H9 (cell line): ENCODE data around the gene PDE1C. TPM values are rescaled to one million over a fixed set of nuclear protein-coding genes. Genes with fewer than 3 reads are reported as not detected.

Source experiments
- DNase-seq: peaks from one replicate; pipeline ENCODE4 v3.0.0-alpha.2; 2017
- H2AFZ ChIP-seq: one replicate; pipeline ENCODE4 v1.6.1; 2013; ENCODE audit warnings: mild to moderate bottlenecking, low read length, control low read depth, moderate library complexity
- H2AK5ac ChIP-seq: 2 replicates; pipeline ENCODE4 v1.6.1; 2013; ENCODE audit warnings: low read length, control low read depth, mixed read lengths; ENCODE audit not compliant: insufficient read length
- H2BK120ac ChIP-seq: one replicate; pipeline ENCODE4 v1.6.1; 2013; ENCODE audit warnings: low read depth, mild to moderate bottlenecking, low read length, control low read depth, inconsistent platforms; ENCODE audit not compliant: poor library complexity, severe bottlenecking
- H2BK12ac ChIP-seq: 2 replicates; pipeline ENCODE4 v1.6.1; 2013; ENCODE audit warnings: low read length, control low read depth, mixed read lengths, low read depth; ENCODE audit not compliant: insufficient read length
- H2BK15ac ChIP-seq: 2 replicates; pipeline ENCODE4 v1.6.1; 2013; ENCODE audit warnings: low read depth, low read length, control low read depth
- H2BK20ac ChIP-seq: one replicate; pipeline ENCODE4 v1.6.1; 2013; ENCODE audit warnings: low read depth, mild to moderate bottlenecking, low read length, control low read depth, inconsistent platforms; ENCODE audit not compliant: poor library complexity, severe bottlenecking
- H2BK5ac ChIP-seq: 2 replicates; pipeline ENCODE4 v1.6.1; 2013; ENCODE audit warnings: low read length, control low read depth, mixed read lengths; ENCODE audit not compliant: insufficient read length
- H3K14ac ChIP-seq: 2 replicates; pipeline ENCODE4 v1.6.1; 2013; ENCODE audit warnings: low read length, control low read depth; ENCODE audit not compliant: insufficient read depth
- H3K18ac ChIP-seq: 2 replicates; pipeline ENCODE4 v1.6.1; 2013; ENCODE audit warnings: low read depth, mild to moderate bottlenecking, mixed read lengths, low read length, control low read depth; ENCODE audit not compliant: insufficient read length
- H3K23ac ChIP-seq: 2 replicates; pipeline ENCODE4 v1.6.1; 2013; ENCODE audit warnings: low read length, control low read depth, mixed read lengths, low read depth; ENCODE audit not compliant: insufficient read length
- H3K23me2 ChIP-seq: 2 replicates; pipeline ENCODE4 v1.6.1; 2013; ENCODE audit warnings: low read depth, mild to moderate bottlenecking, mixed read lengths, low read length, control low read depth; ENCODE audit not compliant: insufficient read length, poor library complexity, severe bottlenecking
- H3K27ac ChIP-seq: 2 replicates; pipeline ENCODE4 v1.5.1; 2013; ENCODE audit warnings: low read length, control low read depth, mixed read lengths, low read depth; ENCODE audit not compliant: insufficient read length
- H3K27me3 ChIP-seq: 2 replicates; pipeline ENCODE4 v1.6.1; 2013; ENCODE audit warnings: low read length, control low read depth, inconsistent platforms; ENCODE audit not compliant: insufficient read depth
- H3K4ac ChIP-seq: 2 replicates; pipeline ENCODE4 v1.6.1; 2013; ENCODE audit warnings: low read depth, mild to moderate bottlenecking, control low read depth, inconsistent platforms, low read length, moderate library complexity
- H3K4me1 ChIP-seq: 2 replicates; pipeline ENCODE4 v1.6.1; 2013; ENCODE audit warnings: low read length, control low read depth, inconsistent platforms; ENCODE audit not compliant: insufficient read depth
- H3K4me2 ChIP-seq: 2 replicates; pipeline ENCODE4 v1.6.1; 2013; ENCODE audit warnings: low read length, control low read depth, mixed read lengths; ENCODE audit not compliant: insufficient read length, insufficient read depth
- H3K56ac ChIP-seq: 2 replicates; pipeline ENCODE4 v1.6.1; 2013; ENCODE audit warnings: low read depth, mild to moderate bottlenecking, mixed read lengths, low read length, control low read depth; ENCODE audit not compliant: insufficient read length
- H3K79me1 ChIP-seq: 2 replicates; pipeline ENCODE4 v1.6.1; 2013; ENCODE audit warnings: low read depth, mild to moderate bottlenecking, moderate library complexity, low read length, control low read depth, inconsistent platforms; ENCODE audit not compliant: insufficient read depth, poor library complexity, severe bottlenecking
- H3K79me2 ChIP-seq: 2 replicates; pipeline ENCODE4 v1.6.1; 2013; ENCODE audit warnings: low read length, control low read depth, inconsistent platforms; ENCODE audit not compliant: insufficient read depth
- H3K9ac ChIP-seq: 2 replicates; pipeline ENCODE4 v1.6.1; 2013; ENCODE audit warnings: low read length, control low read depth, mixed read lengths; ENCODE audit not compliant: insufficient read length; ENCODE audit errors: extremely low read depth
- H3K9me3 ChIP-seq: one replicate; pipeline ENCODE4 v1.6.1; 2013; ENCODE audit warnings: low read depth, low read length, inconsistent platforms; ENCODE audit not compliant: control insufficient read depth
- H3T11ph ChIP-seq: one replicate; pipeline ENCODE4 v1.6.1; 2013; ENCODE audit warnings: mild to moderate bottlenecking, low read length, control low read depth, inconsistent platforms
- H4K20me1 ChIP-seq: one replicate; pipeline ENCODE4 v1.6.1; 2013; ENCODE audit not compliant: control insufficient read depth, insufficient read length, insufficient read depth
- H4K5ac ChIP-seq: 2 replicates; pipeline ENCODE4 v1.6.1; 2013; ENCODE audit warnings: low read depth, mild to moderate bottlenecking, mixed read lengths, low read length, control low read depth; ENCODE audit not compliant: insufficient read length
- H4K8ac ChIP-seq: replicated peaks from 2 replicates; pipeline ENCODE4 v1.6.1; 2013; ENCODE audit warnings: low read length, control low read depth, mixed read lengths, low read depth; ENCODE audit not compliant: insufficient read length
- H4K91ac ChIP-seq: 2 replicates; pipeline ENCODE4 v1.6.1; 2013; ENCODE audit warnings: low read depth, mild to moderate bottlenecking, moderate library complexity, mixed read lengths, low read length, control low read depth; ENCODE audit not compliant: insufficient read length
- H3K27ac Mint-ChIP-seq, 3 experiments: 2 replicates in 2 of 3; 3 replicates in 1 of 3; pipeline ENCODE4 v1.8.0; 2020 to 2021; ENCODE audit warnings: mixed read lengths in 3 of 3, mild to moderate bottlenecking in 1 of 3, moderate library complexity in 1 of 3
- H3K27me3 Mint-ChIP-seq: 2 replicates; pipeline ENCODE4 v1.8.0; 2021; ENCODE audit warnings: low read depth, mild to moderate bottlenecking, moderate library complexity, mixed read lengths
- H3K36me3 Mint-ChIP-seq, 3 experiments: 2 replicates in 2 of 3; 3 replicates in 1 of 3; pipeline ENCODE4 v1.8.0; 2020 to 2021; ENCODE audit warnings: low read depth in 3 of 3, mixed read lengths in 3 of 3; ENCODE audit not compliant: insufficient read depth in 1 of 3
- H3K4me1 Mint-ChIP-seq, 2 experiments: 2 replicates each; pipeline ENCODE4 v1.8.0; 2020; ENCODE audit warnings: mixed read lengths in 2 of 2
- H3K4me3 Mint-ChIP-seq, 2 experiments: 2 replicates in 1 of 2; 3 replicates in 1 of 2; pipeline ENCODE4 v1.8.0; 2020 to 2021; ENCODE audit warnings: mild to moderate bottlenecking in 2 of 2, mixed read lengths in 2 of 2, moderate library complexity in 1 of 2
- H3K9me3 Mint-ChIP-seq, 2 experiments: 2 replicates in 1 of 2; 3 replicates in 1 of 2; pipeline ENCODE4 v1.8.0; 2020; ENCODE audit warnings: mild to moderate bottlenecking in 2 of 2, mixed read lengths in 2 of 2, moderate library complexity in 1 of 2
- total RNA-seq: library from RNA; stranded (reverse); gene quantifications from 2 replicates; pipeline ENCODE4 v1.2.1, GENCODE V29; 2021
- TF ChIP-seq, protein P1 (sequence below): fragments of 200-600 bp; sonication (generic); conservative IDR thresholded peaks from 3 replicates; pipeline ENCODE4 v1.8.0; 2021; ENCODE audit warnings: antibody characterized with exemption, mild to moderate bottlenecking

PDE1C gene
- total RNA-seq, 1 experiment from 2014 or later, result 0.17 TPM

DNA sequence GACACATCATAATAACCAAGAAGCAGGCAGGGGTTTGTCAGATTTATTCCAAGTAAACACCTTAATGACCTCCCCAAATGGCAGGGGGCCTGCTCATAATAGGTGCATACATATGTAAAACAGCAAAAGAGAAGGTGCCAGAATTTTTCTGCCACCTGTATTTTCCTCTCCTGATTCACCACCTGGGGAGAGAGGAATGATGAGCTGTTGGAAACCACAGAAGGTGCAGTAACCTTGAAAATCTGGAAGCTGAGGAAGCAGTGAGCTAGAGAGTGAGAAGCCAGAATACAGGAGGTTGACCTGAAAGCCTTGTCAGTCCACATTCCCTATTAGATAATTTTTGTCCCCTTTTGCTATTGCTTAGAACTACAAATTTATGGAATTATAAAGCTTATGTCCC is 46.2 kb upstream of the PDE1C start:
- no peaks in the 10 kb centered on the region for H3K79me2 ChIP-seq
- no peak overlapping the region for H4K8ac ChIP-seq
- H3K4ac ChIP-seq, result no peak overlapping the region
- no peak overlapping the region for H3K4me2 ChIP-seq
- no peaks in the 10 kb centered on the region for H4K20me1 ChIP-seq
- H2BK120ac ChIP-seq, result no peak overlapping the region
- Mint-ChIP-seq H3K36me3 (peaks cover 0 to 8% (median 3%) of the 10 kb centered on the region in 3 experiments; a peak in 1 of 7 replicates), H3K4me1 (peaks cover 15 to 21% of the 10 kb centered on the region in 2 experiments), H3K4me3 (no peak overlapping the region), H3K27me3 (peaks cover 23% of the 10 kb centered on the region), H3K9me3 (peaks cover 6 to 9% of the 10 kb centered on the region in 2 experiments), H3K27ac (no peak overlapping the region)
- H3T11ph ChIP-seq, result no peak overlapping the region
- H3K27me3 ChIP-seq, result no peaks in the 10 kb centered on the region
- H3K79me1 ChIP-seq, result no peaks in the 10 kb centered on the region
- no peak for DNase-seq
- H3K18ac ChIP-seq, result no peak overlapping the region
- no peak overlapping the region for H2BK20ac ChIP-seq
- H3K23me2 ChIP-seq, result no peaks in the 10 kb centered on the region
- H2AK5ac ChIP-seq, result no peak overlapping the region
- TF ChIP-seq, protein P1, sequence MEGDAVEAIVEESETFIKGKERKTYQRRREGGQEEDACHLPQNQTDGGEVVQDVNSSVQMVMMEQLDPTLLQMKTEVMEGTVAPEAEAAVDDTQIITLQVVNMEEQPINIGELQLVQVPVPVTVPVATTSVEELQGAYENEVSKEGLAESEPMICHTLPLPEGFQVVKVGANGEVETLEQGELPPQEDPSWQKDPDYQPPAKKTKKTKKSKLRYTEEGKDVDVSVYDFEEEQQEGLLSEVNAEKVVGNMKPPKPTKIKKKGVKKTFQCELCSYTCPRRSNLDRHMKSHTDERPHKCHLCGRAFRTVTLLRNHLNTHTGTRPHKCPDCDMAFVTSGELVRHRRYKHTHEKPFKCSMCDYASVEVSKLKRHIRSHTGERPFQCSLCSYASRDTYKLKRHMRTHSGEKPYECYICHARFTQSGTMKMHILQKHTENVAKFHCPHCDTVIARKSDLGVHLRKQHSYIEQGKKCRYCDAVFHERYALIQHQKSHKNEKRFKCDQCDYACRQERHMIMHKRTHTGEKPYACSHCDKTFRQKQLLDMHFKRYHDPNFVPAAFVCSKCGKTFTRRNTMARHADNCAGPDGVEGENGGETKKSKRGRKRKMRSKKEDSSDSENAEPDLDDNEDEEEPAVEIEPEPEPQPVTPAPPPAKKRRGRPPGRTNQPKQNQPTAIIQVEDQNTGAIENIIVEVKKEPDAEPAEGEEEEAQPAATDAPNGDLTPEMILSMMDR, result no peak
- H2AFZ ChIP-seq, result no peak overlapping the region
- H3K14ac ChIP-seq, result no peak overlapping the region
- H3K9me3 ChIP-seq, result no peaks in the 10 kb centered on the region
- no peak overlapping the region for H2BK12ac ChIP-seq
- no peak overlapping the region for H3K27ac ChIP-seq
- H4K5ac ChIP-seq, result no peak overlapping the region
- no peak overlapping the region for H3K9ac ChIP-seq
- H2BK15ac ChIP-seq, result no peak overlapping the region
- H4K91ac ChIP-seq, result no peak overlapping the region
- no peaks in the 10 kb centered on the region for H3K4me1 ChIP-seq
- H3K56ac ChIP-seq, result no peak overlapping the region
- no peak overlapping the region for H3K23ac ChIP-seq
- no peak overlapping the region for H2BK5ac ChIP-seq
